Thymus (tissue), 14 donors: ENCODE data around the gene GPD1. TPM values are rescaled to one million over a fixed set of nuclear protein-coding genes. Genes with fewer than 3 reads are reported as not detected.

Source experiments
- DNase-seq, 9 donors: peaks; one replicate each; pipeline ENCODE4 v3.0.0-alpha.2; 2013; ENCODE audit warnings: low spot score in 9 of 9, low read depth in 6 of 9, missing footprints in 1 of 9
- H3K27ac ChIP-seq, 2 donors: one replicate each; pipeline ENCODE4 v1.5.1; 2013; ENCODE audit warnings: control low read depth in 1 of 2, low read depth in 1 of 2, low read length in 1 of 2, mild to moderate bottlenecking in 1 of 2, moderate library complexity in 1 of 2
- H3K27me3 ChIP-seq, 2 donors: one replicate each; pipeline ENCODE4 v1.5.1; 2013; ENCODE audit warnings: low read length in 1 of 2; ENCODE audit not compliant: control insufficient read depth in 2 of 2, insufficient read depth in 1 of 2
- H3K36me3 ChIP-seq, 2 donors: one replicate each; pipeline ENCODE4 v1.5.1; 2013; ENCODE audit warnings: low read length in 1 of 2, mild to moderate bottlenecking in 1 of 2, moderate library complexity in 1 of 2; ENCODE audit not compliant: control insufficient read depth in 2 of 2, insufficient read depth in 2 of 2
- H3K4me1 ChIP-seq, 2 donors: one replicate each; pipeline ENCODE4 v1.5.1; 2013; ENCODE audit warnings: low read length in 2 of 2; ENCODE audit not compliant: control insufficient read depth in 2 of 2, insufficient read depth in 2 of 2
- H3K4me3 ChIP-seq, 2 donors: one replicate each; pipeline ENCODE4 v1.5.1; 2013; ENCODE audit warnings: low read length in 2 of 2, control low read depth in 1 of 2, mild to moderate bottlenecking in 1 of 2
- H3K9me3 ChIP-seq, 2 donors: one replicate each; pipeline ENCODE4 v1.5.1; 2013; ENCODE audit warnings: low read length in 1 of 2, mild to moderate bottlenecking in 1 of 2; ENCODE audit not compliant: control insufficient read depth in 2 of 2, insufficient read depth in 1 of 2
- WGBS: extraction: QIAGEN DNeasy Blood & Tissue Kit; methylation state at CpG from one replicate; pipeline ENCODE4 v1.1.7; 2013; 5-methylcytosine and 5-hydroxymethylcytosine counted together
- long read RNA-seq, 10 donors: transcript quantifications; one replicate each; lab custom pipeline, GENCODE V29; 2026
- polyA plus RNA-seq: library from polyadenylated mRNA; stranded (reverse); fragments of 200-250 nt; gene quantifications from one replicate; pipeline ENCODE4 v1.2.3, GENCODE V29; 2013
- total RNA-seq: library from RNA; stranded (reverse); fragments of 120-200 nt; gene quantifications from one replicate; pipeline ENCODE4 v1.2.4, GENCODE V29; 2013
- donor health status: healthy.

The GPD1 gene
- total RNA-seq (0.38 TPM), polyA plus RNA-seq (1.0 TPM)
- long read RNA-seq, donor 1: 0 reads
- long read RNA-seq, donor 2: 0 reads
- long read RNA-seq, donor 3: 0 reads
- long read RNA-seq, donor 4: 0 reads
- long read RNA-seq, donor 5, partial matches to known transcripts: 8 of 10 reads
- long read RNA-seq, donor 5, other reads (novel, unspliced or antisense): 0 of 10 reads
- long read RNA-seq, donor 6: 0 reads
- long read RNA-seq, donor 7: 0 reads
- long read RNA-seq, donor 8: 0 reads
- long read RNA-seq, donor 9: 0 reads
- long read RNA-seq, donor 10: 0 reads

DNA sequence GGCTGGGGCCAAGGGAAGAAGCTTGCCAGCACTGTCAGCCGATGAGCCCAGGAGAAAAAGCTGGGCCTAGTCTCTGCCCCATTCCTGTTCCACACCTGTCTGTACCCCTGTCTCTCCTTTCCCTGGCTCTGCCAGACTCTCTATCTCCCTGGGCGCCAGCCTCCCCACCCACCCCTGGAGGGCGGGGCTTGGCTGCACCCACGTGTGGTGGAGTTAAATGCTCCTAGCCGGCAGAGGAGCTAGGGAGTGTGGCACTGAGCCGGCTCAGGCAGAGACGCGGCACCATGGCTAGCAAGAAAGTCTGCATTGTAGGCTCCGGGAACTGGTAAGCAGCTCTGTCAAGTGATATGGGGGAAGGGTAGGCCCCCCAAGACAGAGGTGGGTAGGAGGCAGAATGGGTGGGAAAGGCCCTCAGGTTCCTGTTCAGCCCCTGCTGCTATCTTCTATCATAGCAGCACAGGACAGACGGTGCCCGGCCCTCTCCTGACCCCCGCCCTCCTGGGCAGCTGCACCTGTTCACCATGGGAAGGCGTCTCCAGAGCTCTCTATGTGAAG is at the start of gene GPD1:
Gene GPD1 (plus strand): TSS at position 242 of the 555 bp plus-strand sequence. CDS start 43 bp downstream, at position 285.
- WGBS: 72% methylated on average over 13 of the region's 13 CpGs
- no peak within 1 kb of the TSS for H3K27ac ChIP-seq

DNA sequence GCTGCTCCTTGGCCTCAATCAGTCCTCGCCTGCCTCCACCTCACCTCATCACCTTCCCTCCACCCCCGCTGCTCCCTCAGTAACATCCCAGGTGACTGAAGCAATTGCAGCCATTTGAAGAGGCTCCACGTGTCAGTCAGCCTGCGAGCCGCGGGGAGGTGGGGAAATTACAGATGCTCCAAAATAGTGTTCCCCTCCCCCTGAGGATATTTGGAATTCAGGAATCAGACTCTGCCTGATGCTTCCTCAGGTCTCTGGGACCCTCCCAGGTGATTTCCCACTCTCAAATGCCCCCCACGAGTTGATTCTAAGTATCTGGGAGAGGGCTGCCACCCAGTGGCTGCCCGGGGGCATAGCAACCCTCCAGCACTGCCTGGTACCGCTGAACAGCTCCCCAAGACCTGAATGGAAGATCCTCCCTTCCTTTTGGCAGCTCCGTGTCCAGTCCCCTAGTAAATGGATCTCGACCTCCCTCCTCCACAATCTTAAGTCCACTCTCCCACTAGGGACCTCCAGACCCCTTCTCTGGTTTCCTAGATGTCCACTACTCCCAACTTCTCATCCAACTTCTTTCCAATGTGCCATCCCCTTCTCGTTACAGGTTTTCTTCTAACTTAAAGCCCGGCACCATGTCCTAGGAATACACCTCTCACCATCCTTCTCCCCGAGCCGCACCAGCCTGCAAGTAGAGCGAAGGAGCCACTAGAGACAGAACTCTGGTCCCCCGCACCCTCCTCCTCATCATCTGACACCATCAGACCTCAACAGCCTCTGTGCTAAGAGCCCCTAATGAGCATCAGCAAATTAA is 47.8 kb upstream of the GPD1 start:
- no peak overlapping the region for H3K4me3 ChIP-seq
- peaks cover 19 to 71% of the 10 kb centered on the region in 2 donors for H3K27me3 ChIP-seq
- peaks cover 0 to 6% of the 10 kb centered on the region in 2 donors for H3K9me3 ChIP-seq
- peak in 2 of 9 donors; percentile 66 to 74 for DNase-seq
- H3K4me1 ChIP-seq: peaks cover 19 to 51% of the 10 kb centered on the region in 2 donors
- no peak overlapping the region for H3K27ac ChIP-seq
- WGBS: 14% methylated on average over 17 of the region's 17 CpGs
- H3K36me3 ChIP-seq: no peaks in the 10 kb centered on the region

More for the DNA sequence above, at the start of gene GPD1:
- Histone ChIP-seq H3K9me3 (no peaks in the 10 kb centered on the region), H3K4me1 (peaks cover 0 to 9% of the 10 kb centered on the region in 2 donors), H3K27me3 (no peaks in the 10 kb centered on the region), H3K36me3 (peaks cover 24 to 26% of the 10 kb centered on the region in 2 donors), H3K4me3 (no peak within 1 kb of the TSS)
- DNase-seq: peak in 2 of 9 donors; percentile 45 to 60

DNA sequence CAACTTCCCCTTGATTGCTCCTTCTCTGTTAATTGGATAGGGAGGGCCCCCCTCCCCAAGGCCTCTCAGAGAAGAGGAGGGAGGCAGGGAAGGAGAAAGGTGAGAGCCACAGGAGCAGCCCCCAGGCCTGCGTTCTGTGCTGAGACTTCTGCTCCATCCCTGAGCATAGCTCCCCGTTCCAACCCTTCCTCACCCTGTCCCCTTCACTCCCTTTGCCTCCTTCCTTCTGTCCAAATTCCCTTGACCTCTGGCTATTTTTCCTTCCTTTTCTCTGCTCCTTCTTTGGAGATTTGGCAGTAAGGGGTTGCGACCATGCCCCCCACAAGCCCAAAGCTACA is 47.2 kb upstream of the GPD1 start:
- DNase-seq: no peak
- Histone ChIP-seq H3K27me3 (peaks cover 15 to 65% of the 10 kb centered on the region in 2 donors), H3K9me3 (peaks cover 0 to 6% of the 10 kb centered on the region in 2 donors), H3K4me1 (peaks cover 24 to 56% of the 10 kb centered on the region in 2 donors), H3K4me3 (peak overlapping the region in 1 of 2 donors; percentile 36), H3K27ac (no peak overlapping the region), H3K36me3 (no peaks in the 10 kb centered on the region)
- 29% methylated on average over 3 of the region's 3 CpGs for WGBS

DNA sequence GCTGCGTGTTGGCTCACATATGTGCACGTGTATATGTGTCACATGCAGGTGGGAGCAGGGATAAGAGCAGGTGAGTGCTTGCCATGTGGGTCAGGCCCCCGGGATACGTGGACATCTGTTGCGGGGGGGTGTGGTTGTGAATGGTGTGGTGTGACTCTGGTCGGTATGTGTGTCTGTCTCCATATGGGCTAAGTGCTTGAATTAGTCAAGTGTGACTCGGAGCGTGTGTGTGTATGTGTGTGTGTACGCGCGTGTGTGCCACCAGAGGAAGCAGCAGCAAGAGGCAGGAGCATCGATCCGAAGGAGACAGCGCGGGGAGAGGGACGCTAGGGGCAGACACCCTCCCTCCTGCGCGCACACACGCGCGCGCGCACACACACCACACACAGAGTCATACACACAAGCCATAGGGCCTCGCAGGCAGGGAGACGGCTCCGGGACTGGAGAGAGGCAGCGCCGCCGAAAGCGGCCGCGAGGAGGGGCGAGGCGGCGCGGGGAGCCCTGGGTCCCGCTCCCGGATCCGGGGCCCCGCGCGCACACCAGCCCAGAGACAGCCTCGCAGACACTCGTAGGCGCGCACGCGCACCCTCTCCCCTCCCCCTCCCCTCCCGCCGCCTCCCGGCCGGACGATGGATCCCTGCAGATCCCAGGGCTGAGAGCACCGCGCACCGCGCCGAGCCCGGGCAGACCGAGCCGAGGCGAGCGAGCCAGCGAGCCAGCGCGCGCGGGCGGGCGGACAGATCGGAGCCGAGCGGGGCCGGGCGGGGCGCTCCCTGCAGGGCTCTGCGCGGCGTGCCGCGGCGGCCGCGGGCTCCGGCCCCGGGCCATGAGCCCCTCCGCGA is 46.6 kb upstream of the GPD1 start, which contains the start of gene ASIC1:
Gene ASIC1 (plus strand): TSS at position 597 of the 842 bp plus-strand sequence. CDS start 1,171 bp downstream, outside the sequence.
- peak within 1 kb of the TSS; percentile 39 to 63 for H3K4me3 ChIP-seq
- H3K27me3 ChIP-seq: peaks cover 14 to 59% of the 10 kb centered on the region in 2 donors
- peaks cover 0 to 6% of the 10 kb centered on the region in 2 donors for H3K9me3 ChIP-seq
- under 1% methylated on average over 88 of the region's 88 CpGs for WGBS
- H3K4me1 ChIP-seq: peaks cover 30 to 63% of the 10 kb centered on the region in 2 donors
- DNase-seq: peak in 3 of 9 donors; percentile 36 to 70 (median 57)
- H3K36me3 ChIP-seq: no peaks in the 10 kb centered on the region
- no peak within 1 kb of the TSS for H3K27ac ChIP-seq

DNA sequence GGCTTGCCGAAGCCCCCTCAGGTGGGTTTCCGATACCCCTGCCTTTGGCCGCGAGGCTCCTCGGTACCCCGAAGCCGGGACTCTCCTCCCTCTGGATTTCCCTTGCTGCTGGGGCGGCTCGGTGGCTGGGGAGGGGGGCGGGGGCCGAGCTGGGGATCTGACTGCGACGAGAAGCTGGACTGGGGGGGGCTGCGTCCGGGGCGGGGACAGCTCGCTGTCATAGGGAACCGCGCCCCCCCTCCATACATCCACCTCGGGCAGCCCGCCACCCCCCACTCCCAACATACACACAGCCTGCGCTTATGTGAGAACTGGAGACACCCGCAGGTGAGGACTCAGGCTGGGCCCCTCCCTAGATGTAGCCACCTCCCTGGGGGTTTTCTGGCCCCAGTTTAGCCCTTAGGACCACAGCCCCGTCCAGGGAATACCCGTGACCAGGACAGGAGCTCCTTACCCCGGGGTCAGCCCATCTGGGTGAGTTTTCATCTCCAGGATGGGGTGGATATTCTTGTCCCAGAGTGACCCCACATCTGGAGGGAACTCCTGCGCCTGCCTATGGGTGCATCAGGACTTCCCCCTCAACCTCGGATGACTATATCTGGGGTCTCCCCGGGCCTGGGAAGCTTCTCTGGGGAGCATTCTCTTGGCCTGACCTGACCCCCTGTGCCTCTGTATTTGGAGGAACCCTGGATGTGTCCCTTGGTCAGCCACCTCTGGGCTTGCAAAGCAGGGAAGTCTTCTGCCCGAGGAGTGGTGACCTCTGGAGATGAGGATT is 45.7 kb upstream of the GPD1 start:
- peaks cover 13 to 50% of the 10 kb centered on the region in 2 donors for H3K27me3 ChIP-seq
- peak overlapping the region; percentile 39 to 63 for H3K4me3 ChIP-seq
- peaks cover 39 to 71% of the 10 kb centered on the region in 2 donors for H3K4me1 ChIP-seq
- H3K9me3 ChIP-seq: peaks cover 0 to 6% of the 10 kb centered on the region in 2 donors
- H3K36me3 ChIP-seq: no peaks in the 10 kb centered on the region
- peak overlapping the region; percentile 58 to 71 for H3K27ac ChIP-seq
- peak in 1 of 9 donors; percentile 27 for DNase-seq
- WGBS: 24% methylated on average over 30 of the region's 30 CpGs

DNA sequence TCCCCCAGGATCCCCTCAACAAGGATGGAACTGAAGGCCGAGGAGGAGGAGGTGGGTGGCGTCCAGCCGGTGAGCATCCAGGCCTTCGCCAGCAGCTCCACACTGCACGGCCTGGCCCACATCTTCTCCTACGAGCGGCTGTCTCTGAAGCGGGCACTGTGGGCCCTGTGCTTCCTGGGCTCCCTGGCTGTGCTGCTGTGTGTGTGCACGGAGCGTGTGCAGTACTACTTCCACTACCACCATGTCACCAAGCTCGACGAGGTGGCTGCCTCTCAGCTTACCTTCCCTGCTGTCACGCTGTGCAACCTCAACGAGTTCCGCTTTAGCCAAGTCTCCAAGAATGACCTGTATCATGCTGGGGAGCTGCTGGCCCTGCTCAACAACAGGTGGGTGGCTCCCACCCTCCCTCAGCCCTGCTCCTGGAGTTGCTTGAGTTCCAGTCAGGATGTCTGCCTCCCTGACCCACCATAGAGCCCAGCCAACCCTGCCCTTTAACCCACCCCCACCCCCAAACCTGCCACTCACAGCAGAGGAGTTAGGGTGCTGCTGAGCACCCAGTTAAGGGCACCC is 45.0 kb upstream of the GPD1 start:
- H3K9me3 ChIP-seq: peaks cover 0 to 6% of the 10 kb centered on the region in 2 donors
- peak in 1 of 9 donors; percentile 47 for DNase-seq
- H3K27ac ChIP-seq: peak overlapping the region; percentile 58 to 71
- no peak overlapping the region for H3K4me3 ChIP-seq
- H3K4me1 ChIP-seq: peaks cover 45 to 79% of the 10 kb centered on the region in 2 donors
- H3K36me3 ChIP-seq: no peaks in the 10 kb centered on the region
- WGBS: 87% methylated on average over 15 of the region's 15 CpGs
- H3K27me3 ChIP-seq: peaks cover 13 to 43% of the 10 kb centered on the region in 2 donors

DNA sequence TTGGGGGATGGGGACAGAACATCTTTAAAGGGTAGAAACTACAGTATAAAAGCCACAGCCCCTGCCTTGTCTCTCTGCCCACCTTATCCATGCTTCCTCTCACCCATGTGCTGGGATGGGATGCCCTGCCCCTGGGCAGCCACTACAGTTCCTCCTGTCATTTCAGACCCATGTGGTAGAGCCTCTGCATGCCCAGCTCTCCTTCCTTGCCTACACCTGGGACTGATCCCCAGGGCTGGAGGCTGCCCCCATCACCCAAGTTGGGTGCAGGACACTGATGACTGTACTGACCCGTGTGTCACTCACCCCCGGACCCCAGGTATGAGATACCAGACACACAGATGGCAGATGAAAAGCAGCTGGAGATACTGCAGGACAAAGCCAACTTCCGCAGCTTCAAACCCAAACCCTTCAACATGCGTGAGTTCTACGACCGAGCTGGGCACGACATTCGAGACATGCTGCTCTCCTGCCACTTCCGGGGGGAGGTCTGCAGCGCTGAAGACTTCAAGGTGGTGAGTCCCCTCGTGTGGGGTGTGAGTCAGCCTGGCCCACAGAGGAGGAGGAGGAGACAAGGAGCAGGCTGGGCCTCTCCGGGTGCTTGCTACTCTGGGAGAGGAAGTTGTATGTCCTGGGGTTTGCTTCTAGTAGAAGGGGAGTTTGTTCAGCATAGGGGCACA is 44.2 kb upstream of the GPD1 start:
- Histone ChIP-seq H3K4me1 (peaks cover 46 to 85% of the 10 kb centered on the region in 2 donors), H3K27ac (peak overlapping the region; percentile 71 to 87), H3K9me3 (peaks cover 0 to 6% of the 10 kb centered on the region in 2 donors), H3K36me3 (no peaks in the 10 kb centered on the region), H3K27me3 (peaks cover 13 to 38% of the 10 kb centered on the region in 2 donors), H3K4me3 (no peak overlapping the region)
- DNase-seq: peak in 4 of 9 donors; percentile 62 to 85 (median 67)
- WGBS: 18% methylated on average over 12 of the region's 12 CpGs
